Nephron (organoid): Measurements from ENCODE around the gene AKR1E2.

Experiments used
- H3K27ac Mint-ChIP-seq, 3 experiments: 2 replicates each; pipeline ENCODE4 v1.8.0; 2020; ENCODE audit warnings: mixed read lengths in 3 of 3, mild to moderate bottlenecking in 2 of 3, moderate library complexity in 1 of 3
- H3K27me3 Mint-ChIP-seq: 2 replicates; pipeline ENCODE4 v1.8.0; 2021; ENCODE audit warnings: low read depth, mild to moderate bottlenecking, moderate library complexity, mixed read lengths
- H3K36me3 Mint-ChIP-seq: 2 replicates; pipeline ENCODE4 v1.8.0; 2020; ENCODE audit warnings: low read depth, mixed read lengths
- H3K4me1 Mint-ChIP-seq: 2 replicates; pipeline ENCODE4 v1.8.0; 2020; ENCODE audit warnings: mixed read lengths
- H3K4me3 Mint-ChIP-seq, 3 experiments: 2 replicates each; pipeline ENCODE4 v1.8.0; 2020; ENCODE audit warnings: mild to moderate bottlenecking in 3 of 3, mixed read lengths in 3 of 3, moderate library complexity in 2 of 3
- H3K9me3 Mint-ChIP-seq: 2 replicates; pipeline ENCODE4 v1.8.0; 2020; ENCODE audit warnings: mixed read lengths
- TF ChIP-seq, protein P1 (sequence below), 3 experiments: fragments of 200-600 bp; sonication (generic); IDR thresholded peaks; one replicate each; pipeline ENCODE4 v1.5.0; 2021; ENCODE audit warnings: antibody characterized with exemption in 3 of 3; ENCODE audit not compliant: unreplicated experiment in 3 of 3

Gene AKR1E2

DNA sequence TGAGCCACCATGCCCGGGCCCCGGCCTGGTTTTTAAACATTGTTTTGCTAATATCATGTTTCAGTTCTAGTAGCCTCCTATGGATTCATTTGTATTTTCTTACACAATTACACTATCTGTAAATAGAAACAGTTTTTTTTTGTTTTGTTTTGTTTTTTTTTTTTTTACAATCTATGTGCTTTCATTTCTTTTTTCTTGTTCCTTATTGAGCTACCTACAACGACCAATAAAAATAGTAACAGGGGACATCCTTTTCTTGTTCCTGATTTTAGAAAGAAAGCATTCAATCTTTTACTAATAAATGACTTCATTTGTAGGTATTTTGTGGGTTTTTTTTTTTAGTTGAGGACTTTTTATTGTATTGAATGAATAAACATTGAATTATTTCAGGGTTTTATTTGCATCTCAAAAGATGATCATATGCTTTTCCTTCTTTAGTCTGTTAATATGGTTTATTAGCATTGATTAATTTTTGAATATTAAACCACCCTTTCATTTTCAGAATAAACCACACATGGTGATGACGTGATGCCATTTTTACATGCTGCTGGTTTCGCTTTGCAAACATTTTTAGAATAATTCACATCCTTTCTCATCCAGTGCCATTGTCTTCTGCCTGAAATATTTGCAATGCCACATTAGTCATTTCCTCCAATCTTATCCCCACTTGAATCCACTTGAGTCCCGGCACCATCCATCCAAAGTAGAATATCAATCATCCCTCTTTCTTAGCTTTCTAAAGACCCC is 18.1 kb upstream of the AKR1E2 start:
- H3K9me3 Mint-ChIP-seq: no peaks in the 10 kb centered on the region
- TF ChIP-seq, protein P1, sequence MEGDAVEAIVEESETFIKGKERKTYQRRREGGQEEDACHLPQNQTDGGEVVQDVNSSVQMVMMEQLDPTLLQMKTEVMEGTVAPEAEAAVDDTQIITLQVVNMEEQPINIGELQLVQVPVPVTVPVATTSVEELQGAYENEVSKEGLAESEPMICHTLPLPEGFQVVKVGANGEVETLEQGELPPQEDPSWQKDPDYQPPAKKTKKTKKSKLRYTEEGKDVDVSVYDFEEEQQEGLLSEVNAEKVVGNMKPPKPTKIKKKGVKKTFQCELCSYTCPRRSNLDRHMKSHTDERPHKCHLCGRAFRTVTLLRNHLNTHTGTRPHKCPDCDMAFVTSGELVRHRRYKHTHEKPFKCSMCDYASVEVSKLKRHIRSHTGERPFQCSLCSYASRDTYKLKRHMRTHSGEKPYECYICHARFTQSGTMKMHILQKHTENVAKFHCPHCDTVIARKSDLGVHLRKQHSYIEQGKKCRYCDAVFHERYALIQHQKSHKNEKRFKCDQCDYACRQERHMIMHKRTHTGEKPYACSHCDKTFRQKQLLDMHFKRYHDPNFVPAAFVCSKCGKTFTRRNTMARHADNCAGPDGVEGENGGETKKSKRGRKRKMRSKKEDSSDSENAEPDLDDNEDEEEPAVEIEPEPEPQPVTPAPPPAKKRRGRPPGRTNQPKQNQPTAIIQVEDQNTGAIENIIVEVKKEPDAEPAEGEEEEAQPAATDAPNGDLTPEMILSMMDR (IDR thresholded peaks at IDR 0.05; ENCODE audit: unreplicated experiment in 3 of 3): no peak
- H3K27me3 Mint-ChIP-seq: peaks cover 5% of the 10 kb centered on the region
- H3K36me3 Mint-ChIP-seq: no peaks in the 10 kb centered on the region
- H3K4me3 Mint-ChIP-seq: no peak overlapping the region
- H3K4me1 Mint-ChIP-seq: peaks cover 5% of the 10 kb centered on the region
- no peak overlapping the region for H3K27ac Mint-ChIP-seq

DNA sequence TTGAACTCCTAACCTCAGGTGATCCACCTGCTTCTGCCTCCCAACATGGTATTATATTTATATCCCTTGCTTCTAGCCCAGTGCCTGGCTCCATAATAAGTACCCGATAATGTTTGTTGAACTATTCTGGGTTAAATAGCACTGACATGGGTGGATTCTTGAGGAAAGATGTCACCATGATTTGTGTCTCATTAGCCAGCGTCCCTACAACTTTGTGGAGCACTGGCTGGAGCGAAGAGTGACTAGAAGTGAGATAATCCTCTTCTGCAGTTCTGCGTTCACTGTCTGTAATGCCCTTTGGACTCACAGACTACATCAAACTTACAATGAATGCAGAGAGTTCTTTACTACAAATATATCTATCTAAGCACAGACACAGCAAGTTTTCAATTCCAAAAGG is 16.9 kb upstream of the AKR1E2 start:
- Mint-ChIP-seq H3K4me3 (no peak overlapping the region), H3K27ac (no peak overlapping the region), H3K4me1 (peaks cover 5% of the 10 kb centered on the region), H3K27me3 (peaks cover 5% of the 10 kb centered on the region), H3K36me3 (no peaks in the 10 kb centered on the region), H3K9me3 (no peaks in the 10 kb centered on the region)
- TF ChIP-seq, protein P1 (IDR thresholded peaks at IDR 0.05; ENCODE audit: unreplicated experiment in 3 of 3): no peak

DNA sequence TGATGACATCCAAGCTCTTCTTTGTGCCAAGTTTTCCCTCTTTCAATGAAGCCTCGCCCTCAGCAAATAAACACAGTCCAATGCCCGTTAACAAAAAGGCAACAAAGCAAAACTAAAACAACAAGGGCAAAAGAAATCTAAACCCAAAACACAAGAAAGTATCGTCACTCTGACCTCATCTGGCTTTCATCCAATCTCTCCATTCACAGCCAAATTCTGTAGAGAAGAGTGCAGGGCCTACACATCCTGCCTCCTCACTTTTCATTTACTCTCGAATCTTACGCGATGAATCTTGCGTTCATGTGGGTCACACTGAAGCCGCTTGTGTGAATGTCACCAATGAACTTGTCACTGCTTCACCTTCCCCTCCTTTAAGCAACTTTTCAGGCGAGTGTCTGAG is 15.9 kb upstream of the AKR1E2 start:
- H3K4me3 Mint-ChIP-seq: no peak overlapping the region
- peaks cover 5% of the 10 kb centered on the region for H3K27me3 Mint-ChIP-seq
- no peaks in the 10 kb centered on the region for H3K9me3 Mint-ChIP-seq
- peak overlapping the region; percentile 6 to 41 (median 24) for H3K27ac Mint-ChIP-seq
- no peaks in the 10 kb centered on the region for H3K36me3 Mint-ChIP-seq
- peaks cover 5% of the 10 kb centered on the region for H3K4me1 Mint-ChIP-seq
- TF ChIP-seq, protein P1 (IDR thresholded peaks at IDR 0.05; ENCODE audit: unreplicated experiment in 3 of 3): no peak

DNA sequence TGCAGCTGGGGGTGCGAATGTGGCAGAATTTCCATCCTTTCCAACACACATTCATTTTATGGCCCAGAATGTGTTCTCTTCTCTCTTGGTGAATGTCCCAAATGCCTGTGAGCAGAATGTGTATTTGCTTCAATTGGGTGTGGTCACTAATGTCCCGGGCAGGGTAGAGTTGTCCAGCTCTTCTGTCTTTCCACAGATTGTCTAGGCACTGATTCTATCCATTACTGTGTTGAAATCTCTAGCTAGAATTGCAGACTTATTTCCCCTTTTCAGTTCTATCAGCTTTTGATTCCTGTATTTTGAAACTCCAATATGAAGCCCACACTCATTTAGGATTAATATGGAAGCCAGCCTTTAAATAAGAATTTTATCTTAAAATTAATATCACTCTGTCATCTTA is 14.0 kb upstream of the AKR1E2 start:
- TF ChIP-seq, protein P1 (IDR thresholded peaks at IDR 0.05; ENCODE audit: unreplicated experiment in 3 of 3): no peak
- H3K27me3 Mint-ChIP-seq: peaks cover 5% of the 10 kb centered on the region
- H3K9me3 Mint-ChIP-seq: no peaks in the 10 kb centered on the region
- no peak overlapping the region for H3K27ac Mint-ChIP-seq
- H3K4me3 Mint-ChIP-seq: no peak overlapping the region
- no peaks in the 10 kb centered on the region for H3K36me3 Mint-ChIP-seq
- H3K4me1 Mint-ChIP-seq: peaks cover 5% of the 10 kb centered on the region

DNA sequence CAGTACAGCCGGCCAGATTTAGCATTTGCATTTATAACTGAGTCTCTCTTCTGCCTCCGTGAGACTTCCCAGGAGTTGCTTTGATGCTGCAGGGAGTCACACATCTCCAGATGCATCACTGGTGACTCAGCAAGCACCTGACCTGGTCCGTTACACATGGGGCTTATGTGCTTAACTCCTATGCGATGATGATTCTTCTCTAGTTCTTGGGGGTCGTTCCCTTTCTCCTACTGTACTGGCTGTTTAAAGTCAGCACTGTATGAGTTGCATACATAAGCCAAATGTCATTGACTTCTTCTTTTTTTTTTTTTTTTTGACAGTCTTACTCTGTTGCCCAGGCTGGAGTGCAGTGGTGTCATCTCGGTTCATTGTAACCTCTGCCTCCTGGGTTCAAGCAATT is 13.0 kb upstream of the AKR1E2 start:
- Mint-ChIP-seq H3K27ac (no peak overlapping the region), H3K27me3 (peaks cover 5% of the 10 kb centered on the region), H3K4me3 (no peak overlapping the region), H3K36me3 (no peaks in the 10 kb centered on the region), H3K9me3 (no peaks in the 10 kb centered on the region), H3K4me1 (peaks cover 5% of the 10 kb centered on the region)
- TF ChIP-seq, protein P1 (IDR thresholded peaks at IDR 0.05; ENCODE audit: unreplicated experiment in 3 of 3): no peak

DNA sequence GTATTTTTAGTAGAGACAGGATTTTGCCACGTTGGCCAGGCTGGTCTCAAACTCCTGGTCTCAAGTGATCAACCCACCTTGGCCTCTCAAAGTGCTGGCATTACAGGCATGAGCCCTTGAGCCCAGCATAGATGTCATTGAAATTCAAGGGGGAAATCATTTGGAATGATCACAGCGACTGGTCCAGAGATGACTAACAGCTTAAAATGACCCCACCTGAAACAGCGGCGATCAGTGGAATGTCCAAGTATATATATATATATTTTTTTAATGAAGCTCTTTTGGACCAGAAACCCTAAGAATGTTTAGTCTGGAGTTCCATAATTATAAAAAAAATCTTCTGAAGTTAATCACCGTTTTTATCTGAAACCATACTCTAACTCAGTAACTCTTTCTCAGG is 12.5 kb upstream of the AKR1E2 start:
- H3K27me3 Mint-ChIP-seq: peaks cover 5% of the 10 kb centered on the region
- TF ChIP-seq, protein P1 (IDR thresholded peaks at IDR 0.05; ENCODE audit: unreplicated experiment in 3 of 3): no peak
- H3K4me1 Mint-ChIP-seq: peaks cover 5% of the 10 kb centered on the region
- no peak overlapping the region for H3K27ac Mint-ChIP-seq
- H3K36me3 Mint-ChIP-seq: no peaks in the 10 kb centered on the region
- no peak overlapping the region for H3K4me3 Mint-ChIP-seq
- H3K9me3 Mint-ChIP-seq: no peaks in the 10 kb centered on the region
